ENCODE measurements around the gene NPAS3. TPM values are rescaled to one million over a fixed set of nuclear protein-coding genes. Genes with fewer than 3 reads are reported as not detected.

The NPAS3 gene
- total RNA-seq, 4 donors from 2014 or later: 0.19 to 2.1 (median 1.7) TPM; not detected in 1

DNA sequence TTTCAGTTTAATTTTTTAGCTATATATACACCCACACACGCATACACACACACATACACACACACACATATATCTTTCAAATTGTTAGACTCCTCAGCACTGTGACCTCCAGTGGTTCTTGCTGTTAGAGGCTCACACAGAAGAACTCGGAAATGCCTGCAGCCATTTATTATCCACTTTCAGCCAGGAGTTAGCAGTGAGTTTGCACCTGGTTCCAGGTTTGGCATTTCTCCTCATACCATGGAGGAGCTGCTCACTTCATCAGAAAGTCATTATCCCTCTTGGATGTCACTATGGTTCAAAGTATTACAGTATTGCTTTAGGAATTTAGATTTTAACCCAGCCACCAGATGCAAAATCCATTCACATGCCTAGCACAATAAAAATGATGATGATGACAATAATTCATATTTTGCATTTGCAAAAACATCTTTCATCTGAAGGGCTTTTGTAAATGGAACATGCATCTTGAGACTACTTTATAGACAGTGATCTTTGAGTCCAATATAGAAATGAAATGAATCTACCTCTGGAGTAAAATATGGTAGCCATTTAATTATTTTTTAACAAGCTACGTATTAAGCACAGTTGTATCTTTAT, 42.3 kb downstream of the NPAS3 start:
- H3K36me3 ChIP-seq: no peaks in the 10 kb centered on the region

DNA sequence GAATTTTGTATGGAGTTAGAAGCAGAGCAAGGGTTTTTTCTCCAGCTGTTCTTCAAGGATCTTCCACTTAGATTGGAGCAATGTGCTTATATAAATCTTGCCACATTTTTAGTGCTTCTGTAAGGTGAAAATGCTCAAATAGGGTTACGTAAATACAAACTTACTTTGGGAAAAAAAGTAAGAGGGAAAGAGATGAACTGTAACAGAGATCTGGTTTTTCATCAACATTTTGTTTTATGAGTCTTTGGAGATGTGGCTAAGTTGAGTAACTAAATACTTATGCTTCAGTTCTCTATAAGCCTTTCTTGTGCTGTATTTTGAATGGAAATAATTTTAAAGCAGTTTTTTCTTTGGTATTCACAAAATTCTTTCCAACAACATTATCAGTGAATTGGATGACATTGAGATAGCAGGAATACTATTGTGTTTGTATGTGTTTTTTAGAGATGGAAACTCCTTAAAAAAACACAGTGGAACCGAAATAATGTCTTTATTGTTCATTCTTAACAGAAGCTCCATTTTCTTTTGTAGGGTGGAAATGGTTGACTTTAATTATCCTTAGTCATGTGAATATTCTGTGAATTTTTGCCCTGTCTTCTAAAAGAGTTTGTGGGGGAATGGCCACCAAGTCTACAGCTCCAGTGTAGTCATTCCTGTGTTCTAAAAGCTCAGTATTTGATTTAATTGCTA, 45.7 kb downstream of the NPAS3 start:
- Histone ChIP-seq H3K27ac (no peak overlapping the region), H3K27me3 (no peaks in the 10 kb centered on the region), H3K9me3 (no peaks in the 10 kb centered on the region), H3K36me3 (no peaks in the 10 kb centered on the region), H3K4me1 (no peaks in the 10 kb centered on the region), H3K4me3 (no peak overlapping the region)
- TF ChIP-seq POLR2A (IDR thresholded peaks at IDR 0.05): no peak
- TF ChIP-seq, protein P1, sequence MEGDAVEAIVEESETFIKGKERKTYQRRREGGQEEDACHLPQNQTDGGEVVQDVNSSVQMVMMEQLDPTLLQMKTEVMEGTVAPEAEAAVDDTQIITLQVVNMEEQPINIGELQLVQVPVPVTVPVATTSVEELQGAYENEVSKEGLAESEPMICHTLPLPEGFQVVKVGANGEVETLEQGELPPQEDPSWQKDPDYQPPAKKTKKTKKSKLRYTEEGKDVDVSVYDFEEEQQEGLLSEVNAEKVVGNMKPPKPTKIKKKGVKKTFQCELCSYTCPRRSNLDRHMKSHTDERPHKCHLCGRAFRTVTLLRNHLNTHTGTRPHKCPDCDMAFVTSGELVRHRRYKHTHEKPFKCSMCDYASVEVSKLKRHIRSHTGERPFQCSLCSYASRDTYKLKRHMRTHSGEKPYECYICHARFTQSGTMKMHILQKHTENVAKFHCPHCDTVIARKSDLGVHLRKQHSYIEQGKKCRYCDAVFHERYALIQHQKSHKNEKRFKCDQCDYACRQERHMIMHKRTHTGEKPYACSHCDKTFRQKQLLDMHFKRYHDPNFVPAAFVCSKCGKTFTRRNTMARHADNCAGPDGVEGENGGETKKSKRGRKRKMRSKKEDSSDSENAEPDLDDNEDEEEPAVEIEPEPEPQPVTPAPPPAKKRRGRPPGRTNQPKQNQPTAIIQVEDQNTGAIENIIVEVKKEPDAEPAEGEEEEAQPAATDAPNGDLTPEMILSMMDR (IDR thresholded peaks at IDR 0.05): no peak
- no peak for DNase-seq

More for the DNA sequence above, 42.3 kb downstream of the NPAS3 start:
- Histone ChIP-seq H3K9me3 (no peaks in the 10 kb centered on the region), H3K27ac (no peak overlapping the region), H3K27me3 (no peaks in the 10 kb centered on the region), H3K4me3 (no peak overlapping the region), H3K4me1 (no peaks in the 10 kb centered on the region)
- no peak for TF ChIP-seq POLR2A (IDR thresholded peaks at IDR 0.05)
- TF ChIP-seq, protein P1 (IDR thresholded peaks at IDR 0.05): no peak
- no peak for DNase-seq

DNA sequence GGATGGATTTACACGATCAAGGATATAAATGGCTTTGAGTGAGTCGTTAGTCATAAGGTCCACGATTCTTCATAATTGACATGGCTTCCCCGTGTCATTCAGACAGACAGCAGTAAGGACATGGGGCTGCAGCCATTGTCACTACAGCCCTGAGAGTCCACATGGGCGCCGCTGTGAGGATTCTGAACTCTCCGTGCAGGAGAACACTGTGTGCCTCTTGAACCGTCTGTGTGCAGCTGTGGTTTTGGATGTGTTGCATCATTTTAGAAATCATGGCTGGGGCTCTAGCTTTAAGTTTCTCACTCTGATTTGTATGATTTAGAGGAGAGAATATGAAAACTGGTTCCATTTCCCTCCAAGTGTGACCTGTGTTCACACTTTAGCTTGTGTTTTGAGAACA, 47.2 kb downstream of the NPAS3 start:
- no peaks in the 10 kb centered on the region for H3K36me3 ChIP-seq
- H3K4me1 ChIP-seq: no peaks in the 10 kb centered on the region
- H3K27me3 ChIP-seq: no peaks in the 10 kb centered on the region
- H3K4me3 ChIP-seq: no peak overlapping the region
- peak overlapping the region in 1 of 4 donors; percentile 48 for H3K27ac ChIP-seq
- no peak for TF ChIP-seq POLR2A (IDR thresholded peaks at IDR 0.05)
- TF ChIP-seq, protein P1 (IDR thresholded peaks at IDR 0.05): no peak
- H3K9me3 ChIP-seq: no peaks in the 10 kb centered on the region
- no peak for DNase-seq

DNA sequence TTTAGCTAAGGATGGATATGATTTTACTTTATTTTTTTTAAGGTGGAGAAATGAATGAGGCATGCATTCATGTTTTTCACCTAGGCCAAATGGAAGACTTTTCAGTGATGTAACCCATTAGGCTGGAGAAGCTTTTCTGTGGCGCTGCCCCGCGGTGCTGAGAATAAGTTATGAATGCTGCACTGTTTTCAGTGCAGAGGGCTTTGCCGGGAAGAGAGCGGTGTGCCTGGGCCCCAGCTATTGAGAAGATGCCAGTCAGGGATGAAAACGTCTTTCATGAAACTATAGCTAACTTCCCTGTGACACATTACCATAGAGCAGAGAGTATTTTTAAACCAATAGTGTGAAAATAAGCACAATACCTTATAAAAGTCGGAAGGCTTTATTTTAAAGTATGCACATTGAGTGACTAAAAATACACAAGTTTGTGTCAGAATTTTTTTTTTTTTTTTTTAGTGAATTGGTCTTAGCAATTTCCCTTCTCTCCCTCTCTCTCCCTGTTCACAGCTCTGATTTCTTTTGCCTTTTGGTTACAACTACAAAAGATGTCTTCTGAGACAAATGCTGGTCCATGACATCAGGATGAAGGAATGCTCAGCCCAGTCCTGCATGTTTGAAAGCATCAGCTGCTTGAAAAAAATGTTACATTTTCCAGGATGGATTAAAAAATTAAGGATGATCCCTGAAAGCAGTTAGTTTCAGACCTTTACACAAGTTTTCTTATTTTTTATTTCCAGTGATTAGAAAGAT, 48.3 kb downstream of the NPAS3 start:
- H3K27ac ChIP-seq: no peak overlapping the region
- DNase-seq: no peak
- no peaks in the 10 kb centered on the region for H3K36me3 ChIP-seq
- no peaks in the 10 kb centered on the region for H3K4me1 ChIP-seq
- no peaks in the 10 kb centered on the region for H3K9me3 ChIP-seq
- no peaks in the 10 kb centered on the region for H3K27me3 ChIP-seq
- H3K4me3 ChIP-seq: no peak overlapping the region
- TF ChIP-seq, protein P1 (IDR thresholded peaks at IDR 0.05): no peak
- TF ChIP-seq POLR2A (IDR thresholded peaks at IDR 0.05): no peak

DNA sequence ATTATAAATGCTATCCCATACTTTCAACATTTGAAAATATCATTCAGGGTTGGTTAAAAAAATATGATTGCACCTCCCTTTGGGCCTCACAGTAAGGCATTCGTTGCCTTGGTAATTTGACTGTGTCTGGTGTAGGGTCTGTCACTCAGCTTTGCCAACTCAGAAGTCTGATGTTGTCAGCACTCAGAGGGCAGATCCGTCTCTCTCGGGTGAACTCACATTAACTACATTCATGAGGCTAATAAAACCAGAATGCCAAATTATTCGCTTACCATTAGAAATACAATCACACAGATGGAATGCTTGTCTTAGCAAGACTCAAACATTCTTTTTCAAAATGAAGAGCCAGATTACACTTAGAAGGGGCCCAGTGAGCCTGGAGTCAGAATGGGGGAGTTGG, 53.0 kb downstream of the NPAS3 start:
- H3K4me1 ChIP-seq: no peaks in the 10 kb centered on the region
- H3K4me3 ChIP-seq: no peak overlapping the region
- H3K27ac ChIP-seq: no peak overlapping the region
- H3K27me3 ChIP-seq: no peaks in the 10 kb centered on the region
- DNase-seq: no peak
- H3K36me3 ChIP-seq: no peaks in the 10 kb centered on the region
- no peak for TF ChIP-seq POLR2A (IDR thresholded peaks at IDR 0.05)
- TF ChIP-seq, protein P1 (IDR thresholded peaks at IDR 0.05): no peak
- H3K9me3 ChIP-seq: no peaks in the 10 kb centered on the region
